HepG2 (cell line): ENCODE results near the gene ZCWPW2. TPM values are rescaled to one million over a fixed set of nuclear protein-coding genes. Genes with fewer than 3 reads are reported as not detected.

ENCODE experiments used
- ATAC-seq: fragments of 200-7000 bp; cut with Tn5 transposase; 3 replicates; pipeline ENCODE4 v1.9.1; 2020; ENCODE audit warnings: mild to moderate bottlenecking, moderate library complexity
- BruUV-seq: library from RNA; stranded (reverse); fragments of 400-500 nt; replicated peaks from 2 replicates; lab custom pipeline; 2021; lab: Mats Ljungman, UMichigan
- CTCF ChIA-PET: fragments of 300-600 bp; formaldehyde crosslinking; extraction: SDS; loops from one replicate; lab custom pipeline; 2021; ENCODE audit warnings: low total read pairs, inconsistent platforms, low intra/inter-chr PET ratio; lab: Yijun Ruan, JAX
- POLR2A ChIA-PET: fragments of 350-600 bp; sonication (Branson Sonifier 250); formaldehyde crosslinking; loops from one replicate; lab custom pipeline; 2020; ENCODE audit warnings: antibody characterized with exemption, inconsistent platforms; lab: Yijun Ruan, JAX
- DNase-seq: peaks from one replicate; pipeline ENCODE4 v3.0.0-alpha.2; 2015; ENCODE audit warnings: low spot score
- FAIRE-seq: peaks from 3 replicates; lab custom pipeline; 2011; peaks lifted over from hg19 to GRCh38; lab: Jason Lieb, UNC
- H2AFZ ChIP-seq: one replicate; pipeline ENCODE4 v1.6.1; 2011; ENCODE audit warnings: low read length, inconsistent platforms
- H3K27ac ChIP-seq: fragments of 300-600 bp; 3 replicates; pipeline ENCODE4 v1.8.0; 2011; ENCODE audit warnings: mixed run types, mild to moderate bottlenecking, mixed read lengths, low read length, inconsistent platforms; ENCODE audit not compliant: insufficient read depth; ENCODE audit errors: extremely low read length
- H3K27me3 ChIP-seq, 2 experiments: fragments of 200-600 bp in 1 of 2; 2 replicates in 1 of 2; 3 replicates in 1 of 2; pipeline versions ENCODE4 v1.6.0 to v1.8.0; 2011; ENCODE audit warnings: low read length in 2 of 2, mild to moderate bottlenecking in 2 of 2, moderate library complexity in 2 of 2, inconsistent platforms in 1 of 2; ENCODE audit not compliant: insufficient read depth in 2 of 2, control insufficient read depth in 1 of 2
- H3K36me3 ChIP-seq, 2 experiments: fragments of 200-600 bp in 1 of 2; replicated peaks in 1 of 2; 2 replicates in 1 of 2; 3 replicates in 1 of 2; pipeline versions ENCODE4 v1.5.1 to v1.8.0; 2011; ENCODE audit warnings: low read length in 2 of 2, inconsistent platforms in 1 of 2; ENCODE audit not compliant: insufficient read depth in 2 of 2, control insufficient read depth in 1 of 2
- H3K4me1 ChIP-seq: 2 replicates; pipeline ENCODE4 v1.5.1; 2012; ENCODE audit warnings: low read length, inconsistent platforms; ENCODE audit not compliant: insufficient read depth
- H3K4me2 ChIP-seq: 2 replicates; pipeline ENCODE4 v1.6.0; 2011; ENCODE audit warnings: low read depth, low read length, inconsistent platforms
- H3K4me3 ChIP-seq, 3 experiments: fragments of 200-600 bp in 1 of 3; sonication (generic), shearing (Covaris generic) in 1 of 3; replicated peaks in 1 of 3; 2 replicates each; pipeline ENCODE4 v1.5.1; 2011 to 2016; ENCODE audit warnings: low read length in 3 of 3, inconsistent platforms in 2 of 3, low read depth in 2 of 3, mild to moderate bottlenecking in 2 of 3, control low read depth in 1 of 3, mixed read lengths in 1 of 3; ENCODE audit not compliant: insufficient read depth in 1 of 3
- H3K79me2 ChIP-seq: one replicate; pipeline ENCODE4 v1.6.1; 2011; ENCODE audit warnings: low read length, inconsistent platforms; ENCODE audit not compliant: insufficient read depth
- H3K9ac ChIP-seq: 2 replicates; pipeline ENCODE4 v1.6.0; 2011; ENCODE audit warnings: mild to moderate bottlenecking, low read depth, low read length, inconsistent platforms; ENCODE audit not compliant: insufficient read depth
- H3K9me3 ChIP-seq: 2 replicates; pipeline ENCODE4 v1.5.1; 2012; ENCODE audit warnings: mild to moderate bottlenecking, low read length
- H4K20me1 ChIP-seq: 2 replicates; pipeline ENCODE4 v1.6.0; 2011; ENCODE audit warnings: inconsistent platforms, mild to moderate bottlenecking, low read length, moderate library complexity; ENCODE audit not compliant: insufficient read depth
- AGO1 ChIP-seq: fragments of 200-400 bp; formaldehyde crosslinking; IDR thresholded peaks from 2 replicates; pipeline ENCODE4 v1.6.1; 2017; ENCODE audit warnings: mild to moderate bottlenecking, low read depth, low read length, moderate library complexity; ENCODE audit not compliant: poor library complexity, severe bottlenecking
- CREM ChIP-seq, 2 experiments: sonication (generic) in 1 of 2; formaldehyde crosslinking in 1 of 2; IDR thresholded peaks; 2 replicates each; pipeline versions ENCODE4 v1.4.0 to v1.6.1; 2016 to 2020; ENCODE audit warnings: antibody characterized with exemption in 1 of 2, mild to moderate bottlenecking in 1 of 2, missing genetic modification reagents in 1 of 2
- DPF2 ChIP-seq: sonication (generic); formaldehyde crosslinking; IDR thresholded peaks from 2 replicates; pipeline ENCODE4 v1.4.0; 2020; ENCODE audit warnings: mild to moderate bottlenecking, low read depth, missing genetic modification reagents, borderline replicate concordance
- EHMT2 ChIP-seq: fragments of 200-600 bp; sonication (generic); IDR thresholded peaks from 2 replicates; pipeline ENCODE4 v1.7.0; 2017; ENCODE audit warnings: antibody characterized with exemption, low read depth, low read length, borderline replicate concordance
- ELF3 ChIP-seq: IDR thresholded peaks from 2 replicates; pipeline ENCODE4 v1.6.1; 2016; ENCODE audit warnings: missing genetic modification reagents, missing compliant biosample characterization
- EP300 ChIP-seq, 3 experiments: sonication (generic) in 1 of 3; formaldehyde crosslinking in 1 of 3; IDR thresholded peaks; 2 replicates each; pipeline versions ENCODE4 v1.5.1 to v1.6.1; 2011 to 2020; ENCODE audit warnings: low read depth in 2 of 3, low read length in 2 of 3, borderline replicate concordance in 1 of 3, improper control_type of control experiment in 1 of 3, mild to moderate bottlenecking in 1 of 3, missing genetic modification reagents in 1 of 3, moderate library complexity in 1 of 3
- GATAD2A ChIP-seq: IDR thresholded peaks from 2 replicates; pipeline ENCODE4 v1.6.1; 2016
- HDAC2 ChIP-seq: sonication (generic); formaldehyde crosslinking; IDR thresholded peaks from 2 replicates; pipeline ENCODE4 v1.4.0; 2020; ENCODE audit warnings: missing genetic modification reagents
- KDM5B ChIP-seq: sonication (generic); formaldehyde crosslinking; IDR thresholded peaks from 2 replicates; pipeline ENCODE4 v1.4.0; 2020; ENCODE audit warnings: missing genetic modification reagents, mild to moderate bottlenecking, borderline replicate concordance
- NCOA2 ChIP-seq: sonication (generic); formaldehyde crosslinking; IDR thresholded peaks from 2 replicates; pipeline ENCODE4 v1.8.0; 2022; ENCODE audit warnings: inconsistent platforms
- PBX3 ChIP-seq: sonication (generic); formaldehyde crosslinking; IDR thresholded peaks from 2 replicates; pipeline ENCODE4 v1.8.1; 2023; ENCODE audit warnings: missing genetic modification reagents, inconsistent platforms, borderline replicate concordance
- PPARG ChIP-seq: conservative IDR thresholded peaks from 2 replicates; pipeline ENCODE4 v1.6.1; 2016; ENCODE audit warnings: missing biosample characterization, missing genetic modification reagents
- ZNF264 ChIP-seq: sonication (generic); formaldehyde crosslinking; IDR thresholded peaks from 2 replicates; pipeline ENCODE4 v1.4.0; 2020; ENCODE audit warnings: missing genetic modification reagents
- ZNF331 ChIP-seq: sonication (generic); formaldehyde crosslinking; IDR thresholded peaks from 2 replicates; pipeline ENCODE4 v1.4.0; 2020; ENCODE audit warnings: missing genetic modification reagents
- ZNF543 ChIP-seq: sonication (generic); formaldehyde crosslinking; IDR thresholded peaks from 2 replicates; pipeline ENCODE4 v1.4.0; 2020; ENCODE audit warnings: mild to moderate bottlenecking, missing genetic modification reagents
- in situ Hi-C: cut with HindIII; loops from 2 replicates; pipeline ENCODE4 v1.10.0; 2017; ENCODE audit warnings: low pct_unique_long_range_greater_than_20kb; ENCODE audit not compliant: extremely low pct_ligation_motif_present
- intact Hi-C: fragments of 100-400 bp; cut with micrococcal nuclease; formaldehyde crosslinking; loops from one replicate; pipeline ENCODE4 v1.10.0; 2022; ENCODE audit not compliant: unreplicated experiment
- polyA plus RNA-seq, 8 experiments: library from polyadenylated mRNA; depleted of rRNA in 3 of 8; stranded (reverse) in 7 of 8; unstranded in 1 of 8; fragments of >200 nt; fragmentation: Illumina TruSeq in 4 of 8; extraction: Trizol in 4 of 8; gene quantifications; 2 replicates each; pipeline versions ENCODE4 v1.2.1 to v1.2.3, GENCODE V29; 2011 to 2016; ENCODE audit warnings: low read depth in 4 of 8, missing spikeins in 1 of 8, mixed read lengths in 1 of 8; ENCODE audit not compliant: insufficient read depth in 1 of 8
- total RNA-seq, 5 experiments: library from RNA; depleted of rRNA; stranded (reverse); fragments of >200 nt; fragmentation: Illumina TruSeq; extraction: Trizol; gene quantifications; 2 replicates each; pipeline ENCODE4 v1.2.3, GENCODE V29; 2016; ENCODE audit warnings: low read depth in 1 of 5
- TF ChIP-seq, protein P1 (sequence below): IDR thresholded peaks from 2 replicates; pipeline ENCODE4 v1.4.0; 2020; ENCODE audit warnings: mild to moderate bottlenecking, missing genetic modification reagents

ZCWPW2 gene
- total and polyA plus RNA-seq, 2 of the 13 experiments (the other 11 are each of a cell fraction or from before 2014, with no cell fraction given), result 0.17 to 0.53 TPM

DNA sequence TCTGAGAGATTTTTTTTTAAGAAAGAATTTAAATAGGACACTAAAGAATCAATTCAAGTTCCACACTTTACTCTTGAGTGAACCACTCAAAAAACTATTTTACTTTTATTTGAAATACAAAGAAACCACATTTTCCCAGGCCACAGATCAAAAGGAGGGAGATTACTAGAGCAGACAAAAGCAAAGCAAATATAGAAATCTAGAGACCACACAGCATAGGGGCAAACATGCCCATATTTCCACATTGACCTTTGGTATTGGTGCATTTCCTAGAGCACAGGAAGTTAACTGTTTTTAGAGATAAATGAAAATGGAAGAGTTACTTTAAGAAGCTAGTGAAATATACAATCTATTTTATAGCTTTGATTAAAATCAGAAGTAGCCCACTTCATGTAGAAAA is 27.5 kb upstream of the ZCWPW2 start:
- H4K20me1 ChIP-seq, result no peaks in the 10 kb centered on the region; the same call in 1 of the 2 replicates
- ATAC-seq (peak; percentile 95), FAIRE-seq (no peak), DNase-seq (peak; percentile 85)
- H3K9ac ChIP-seq, result no peak overlapping the region
- no peaks in the 10 kb centered on the region for H3K9me3 ChIP-seq
- no peaks in the 10 kb centered on the region for H3K27me3 ChIP-seq
- no peak overlapping the region for H2AFZ ChIP-seq
- peaks cover 46% of the 10 kb centered on the region for H3K4me1 ChIP-seq
- CTCF ChIA-PET, result no interaction called here
- peak overlapping the region; percentile 65 for H3K27ac ChIP-seq
- peak overlapping the region; percentile 13 for H3K4me2 ChIP-seq
- H3K79me2 ChIP-seq, result no peaks in the 10 kb centered on the region
- BruUV-seq, result no TSS peak
- intact Hi-C loops (loop anchor here (10.0 kb wide), 2 partner anchors 246 to 406 kb away; no protein-coding TSS in a partner anchor), in situ Hi-C loops (loop anchor here (5.0 kb wide), 1 partner anchor 609 kb away; no protein-coding TSS in a partner anchor)
- POLR2A ChIA-PET, result no interaction called here
- peaks cover 0 to 7% of the 10 kb centered on the region in 2 experiments; a peak in 3 of 5 replicates for H3K36me3 ChIP-seq
- no peak overlapping the region for H3K4me3 ChIP-seq
- TF ChIP-seq NCOA2 (CRISPR knock-in tag), result peak; percentile 75
- TF ChIP-seq PPARG (CRISPR knock-in tag), result peak; percentile 79; the same call in 1 of the 2 replicates
- peak in 1 of 2 experiments; percentile 81; a peak in 2 of 4 replicates for TF ChIP-seq EP300 (IDR thresholded peaks at IDR 0.05; ENCODE audit: low read depth in 2 of 2, low read length in 2 of 2)
- TF ChIP-seq EP300 (CRISPR knock-in tag; IDR thresholded peaks at IDR 0.05; ENCODE audit: borderline replicate concordance), result no peak; the same call in 1 of the 2 replicates
- TF ChIP-seq GATAD2A (CRISPR knock-in tag), result peak; percentile 56; the same call in 1 of the 2 replicates
- no peak for TF ChIP-seq AGO1
- peak; percentile 47; the same call in 1 of the 2 replicates for TF ChIP-seq DPF2 (CRISPR knock-in tag)
- TF ChIP-seq CREM (IDR thresholded peaks at IDR 0.05), result peak; percentile 65; the same call in 1 of the 2 replicates
- TF ChIP-seq CREM (CRISPR knock-in tag; IDR thresholded peaks at IDR 0.05), result no peak
- TF ChIP-seq PBX3 (CRISPR knock-in tag), result no peak
- no peak for TF ChIP-seq KDM5B (CRISPR knock-in tag)
- 0 out of 2 replicates have a peak, but pooled peaks have one; percentile 26 for TF ChIP-seq ZNF264 (CRISPR knock-in tag)
- TF ChIP-seq ELF3 (CRISPR knock-in tag), result 0 out of 2 replicates have a peak, but pooled peaks have one; percentile 19
- peak; percentile 51; the same call in 1 of the 2 replicates for TF ChIP-seq HDAC2
- TF ChIP-seq ZNF543 (CRISPR knock-in tag), result no peak
- TF ChIP-seq EHMT2, result peak; percentile 62; the same call in 1 of the 2 replicates
- TF ChIP-seq, protein P1, sequence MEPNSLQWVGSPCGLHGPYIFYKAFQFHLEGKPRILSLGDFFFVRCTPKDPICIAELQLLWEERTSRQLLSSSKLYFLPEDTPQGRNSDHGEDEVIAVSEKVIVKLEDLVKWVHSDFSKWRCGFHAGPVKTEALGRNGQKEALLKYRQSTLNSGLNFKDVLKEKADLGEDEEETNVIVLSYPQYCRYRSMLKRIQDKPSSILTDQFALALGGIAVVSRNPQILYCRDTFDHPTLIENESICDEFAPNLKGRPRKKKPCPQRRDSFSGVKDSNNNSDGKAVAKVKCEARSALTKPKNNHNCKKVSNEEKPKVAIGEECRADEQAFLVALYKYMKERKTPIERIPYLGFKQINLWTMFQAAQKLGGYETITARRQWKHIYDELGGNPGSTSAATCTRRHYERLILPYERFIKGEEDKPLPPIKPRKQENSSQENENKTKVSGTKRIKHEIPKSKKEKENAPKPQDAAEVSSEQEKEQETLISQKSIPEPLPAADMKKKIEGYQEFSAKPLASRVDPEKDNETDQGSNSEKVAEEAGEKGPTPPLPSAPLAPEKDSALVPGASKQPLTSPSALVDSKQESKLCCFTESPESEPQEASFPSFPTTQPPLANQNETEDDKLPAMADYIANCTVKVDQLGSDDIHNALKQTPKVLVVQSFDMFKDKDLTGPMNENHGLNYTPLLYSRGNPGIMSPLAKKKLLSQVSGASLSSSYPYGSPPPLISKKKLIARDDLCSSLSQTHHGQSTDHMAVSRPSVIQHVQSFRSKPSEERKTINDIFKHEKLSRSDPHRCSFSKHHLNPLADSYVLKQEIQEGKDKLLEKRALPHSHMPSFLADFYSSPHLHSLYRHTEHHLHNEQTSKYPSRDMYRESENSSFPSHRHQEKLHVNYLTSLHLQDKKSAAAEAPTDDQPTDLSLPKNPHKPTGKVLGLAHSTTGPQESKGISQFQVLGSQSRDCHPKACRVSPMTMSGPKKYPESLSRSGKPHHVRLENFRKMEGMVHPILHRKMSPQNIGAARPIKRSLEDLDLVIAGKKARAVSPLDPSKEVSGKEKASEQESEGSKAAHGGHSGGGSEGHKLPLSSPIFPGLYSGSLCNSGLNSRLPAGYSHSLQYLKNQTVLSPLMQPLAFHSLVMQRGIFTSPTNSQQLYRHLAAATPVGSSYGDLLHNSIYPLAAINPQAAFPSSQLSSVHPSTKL, result peak; percentile 78
- TF ChIP-seq ZNF331 (CRISPR knock-in tag), result 0 out of 2 replicates have a peak, but pooled peaks have one; percentile 25
